HG03135 (cell line): Measurements from ENCODE around the gene PLXNA3.

ENCODE experiments used
- ATAC-seq: cut with Tn5 transposase; IDR thresholded peaks from one replicate; pipeline ENCODE4 v1.9.1; 2021; ENCODE audit warnings: mild to moderate bottlenecking, moderate library complexity; ENCODE audit not compliant: unreplicated experiment

PLXNA3 gene

GRCh38 chrX:154434394-154435168 lies 23.5 kb upstream of the PLXNA3 start:
- no peak for ATAC-seq

- ATAC-seq: no peak
Observed at GRCh38 chrX:154435171-154435733, 22.8 kb upstream of the PLXNA3 start.

GRCh38 chrX:154436374-154436982 lies 21.6 kb upstream of the PLXNA3 start:
- ATAC-seq: no peak

GRCh38 chrX:154436983-154437752 lies 20.9 kb upstream of the PLXNA3 start, which contains the start of gene GDI1:
Gene GDI1, plus strand, starts transcription at chrX:154437154. Its CDS starts 101 bp downstream, at chrX:154437255.
- no peak for ATAC-seq

GRCh38 chrX:154437971-154438893 lies 19.8 kb upstream of the PLXNA3 start:
- no peak for ATAC-seq

- no peak for ATAC-seq
Observed at GRCh38 chrX:154439841-154440240, 18.2 kb upstream of the PLXNA3 start.

GRCh38 chrX:154440623-154441357 lies 17.3 kb upstream of the PLXNA3 start:
- ATAC-seq: no peak

GRCh38 chrX:154441564-154441963 lies 16.5 kb upstream of the PLXNA3 start:
- ATAC-seq: no peak

- ATAC-seq: no peak
Observed at GRCh38 chrX:154441984-154442707, 15.9 kb upstream of the PLXNA3 start.

GRCh38 chrX:154443479-154443910 lies 14.6 kb upstream of the PLXNA3 start:
- ATAC-seq: no peak

GRCh38 chrX:154443992-154444754 lies 13.9 kb upstream of the PLXNA3 start, which contains the start of gene FAM50A:
Gene FAM50A, plus strand, starts transcription at chrX:154444141. Its CDS starts 95 bp downstream, at chrX:154444236.
- ATAC-seq: peak; percentile 57

- ATAC-seq: no peak
Observed at GRCh38 chrX:154444755-154445246, 13.3 kb upstream of the PLXNA3 start.

GRCh38 chrX:154445776-154446175 lies 12.3 kb upstream of the PLXNA3 start:
- no peak for ATAC-seq

GRCh38 chrX:154446430-154446829 lies 11.7 kb upstream of the PLXNA3 start:
- no peak for ATAC-seq

GRCh38 chrX:154448484-154448883 lies 9.6 kb upstream of the PLXNA3 start:
- no peak for ATAC-seq

- no peak for ATAC-seq
Observed at GRCh38 chrX:154449618-154450017, 8.5 kb upstream of the PLXNA3 start.

GRCh38 chrX:154450312-154450711 lies 7.8 kb upstream of the PLXNA3 start:
- no peak for ATAC-seq

GRCh38 chrX:154452823-154453222 lies 5.3 kb upstream of the PLXNA3 start:
- ATAC-seq: no peak
